Adrenal gland (tissue), 5 donors: ENCODE measurements around the gene SLC26A6.

Source experiments
- POLR2A ChIP-seq, 2 donors: fragments of 450-650 bp; IDR thresholded peaks; one replicate each; pipeline ENCODE4 v1.6.1; 2017; ENCODE audit warnings: antibody characterized with exemption in 2 of 2, mild to moderate bottlenecking in 2 of 2, moderate library complexity in 1 of 2
- TF ChIP-seq, protein P1 (sequence below), 6 experiments: fragments of 450-650 bp in 4 of 6; fragments of 200-600 bp in 2 of 6; sonication (generic) in 1 of 6; IDR thresholded peaks; 1 replicate in 5 of 6; 2 replicates in 1 of 6; pipeline versions ENCODE4 v1.5.1 to v1.8.0; 2016 to 2021; ENCODE audit warnings: antibody characterized with exemption in 6 of 6, mild to moderate bottlenecking in 2 of 6, moderate library complexity in 1 of 6
- donor health status: DM: no; HTN: no; CAD: no.

DNA sequence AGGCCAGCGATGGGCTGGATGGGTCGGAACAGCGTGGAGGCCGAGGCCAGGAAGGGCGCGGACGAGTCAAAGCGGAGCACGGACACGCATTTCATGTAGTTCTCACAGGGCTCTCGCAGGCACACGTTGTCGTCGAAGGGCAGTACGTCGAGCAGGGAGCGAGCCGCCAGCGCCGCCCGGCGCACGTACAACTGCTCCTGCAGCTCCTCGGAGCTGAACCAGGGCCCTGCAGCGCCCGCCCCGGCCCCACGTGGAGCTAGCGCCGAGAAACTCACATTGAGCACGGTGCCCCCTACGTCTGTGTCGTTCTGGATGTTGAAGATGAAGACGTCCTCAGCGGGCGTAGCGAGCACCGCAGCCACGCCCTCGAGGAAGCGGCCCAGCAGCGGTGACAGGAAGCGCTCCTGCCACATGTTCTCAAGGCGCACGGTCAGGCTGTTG is 21.6 kb upstream of the SLC26A6 start:
- TF ChIP-seq, protein P1, sequence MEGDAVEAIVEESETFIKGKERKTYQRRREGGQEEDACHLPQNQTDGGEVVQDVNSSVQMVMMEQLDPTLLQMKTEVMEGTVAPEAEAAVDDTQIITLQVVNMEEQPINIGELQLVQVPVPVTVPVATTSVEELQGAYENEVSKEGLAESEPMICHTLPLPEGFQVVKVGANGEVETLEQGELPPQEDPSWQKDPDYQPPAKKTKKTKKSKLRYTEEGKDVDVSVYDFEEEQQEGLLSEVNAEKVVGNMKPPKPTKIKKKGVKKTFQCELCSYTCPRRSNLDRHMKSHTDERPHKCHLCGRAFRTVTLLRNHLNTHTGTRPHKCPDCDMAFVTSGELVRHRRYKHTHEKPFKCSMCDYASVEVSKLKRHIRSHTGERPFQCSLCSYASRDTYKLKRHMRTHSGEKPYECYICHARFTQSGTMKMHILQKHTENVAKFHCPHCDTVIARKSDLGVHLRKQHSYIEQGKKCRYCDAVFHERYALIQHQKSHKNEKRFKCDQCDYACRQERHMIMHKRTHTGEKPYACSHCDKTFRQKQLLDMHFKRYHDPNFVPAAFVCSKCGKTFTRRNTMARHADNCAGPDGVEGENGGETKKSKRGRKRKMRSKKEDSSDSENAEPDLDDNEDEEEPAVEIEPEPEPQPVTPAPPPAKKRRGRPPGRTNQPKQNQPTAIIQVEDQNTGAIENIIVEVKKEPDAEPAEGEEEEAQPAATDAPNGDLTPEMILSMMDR (IDR thresholded peaks at IDR 0.05): no peak
- no peak for TF ChIP-seq POLR2A (IDR thresholded peaks at IDR 0.05)
